ENCODE results near the gene NTRK3.

DNA sequence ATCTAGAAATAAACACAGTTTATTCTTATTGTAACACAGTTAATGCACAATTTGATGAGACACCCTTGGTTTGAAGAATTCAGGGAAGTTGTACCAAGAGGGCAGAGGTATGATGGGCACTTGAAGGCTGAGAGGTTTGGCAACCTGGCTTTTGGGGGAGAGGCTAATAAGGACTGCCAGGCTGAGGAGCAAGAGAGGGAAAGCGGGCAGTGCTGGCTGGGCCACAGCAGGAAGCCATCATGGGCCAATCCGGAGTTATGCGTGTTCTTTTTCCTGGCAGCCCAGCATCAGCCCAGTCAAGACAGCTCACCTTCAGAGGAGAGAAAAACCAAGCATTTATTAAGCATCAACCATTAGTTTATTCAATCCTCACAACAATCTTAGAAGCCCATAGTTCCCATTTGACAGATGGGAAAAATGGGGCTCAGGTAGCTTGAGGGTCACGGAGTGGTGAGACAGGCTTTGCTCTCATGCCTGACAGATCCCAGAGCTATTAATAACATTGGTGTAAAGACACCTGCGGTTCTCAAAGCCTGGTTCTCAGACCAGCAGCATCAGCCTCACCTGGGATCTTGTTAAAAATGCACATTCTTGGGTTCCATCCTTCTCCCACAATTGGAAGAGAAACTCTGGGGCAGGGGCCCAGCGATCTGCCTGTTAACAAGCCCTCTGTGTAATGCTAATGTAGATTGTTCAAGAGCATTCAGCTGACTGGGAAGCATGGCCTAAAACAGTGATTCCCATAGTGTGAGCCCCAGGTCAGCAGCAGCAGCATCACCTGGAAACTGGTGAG, 183.7 kb downstream of the NTRK3 start:
- no peak for TF ChIP-seq ESRRG (CRISPR knock-in tag; IDR thresholded peaks at IDR 0.05)
- no peak for TF ChIP-seq TCF4 (CRISPR knock-in tag; IDR thresholded peaks at IDR 0.05; ENCODE audit: borderline replicate concordance)
- TF ChIP-seq, protein P1, sequence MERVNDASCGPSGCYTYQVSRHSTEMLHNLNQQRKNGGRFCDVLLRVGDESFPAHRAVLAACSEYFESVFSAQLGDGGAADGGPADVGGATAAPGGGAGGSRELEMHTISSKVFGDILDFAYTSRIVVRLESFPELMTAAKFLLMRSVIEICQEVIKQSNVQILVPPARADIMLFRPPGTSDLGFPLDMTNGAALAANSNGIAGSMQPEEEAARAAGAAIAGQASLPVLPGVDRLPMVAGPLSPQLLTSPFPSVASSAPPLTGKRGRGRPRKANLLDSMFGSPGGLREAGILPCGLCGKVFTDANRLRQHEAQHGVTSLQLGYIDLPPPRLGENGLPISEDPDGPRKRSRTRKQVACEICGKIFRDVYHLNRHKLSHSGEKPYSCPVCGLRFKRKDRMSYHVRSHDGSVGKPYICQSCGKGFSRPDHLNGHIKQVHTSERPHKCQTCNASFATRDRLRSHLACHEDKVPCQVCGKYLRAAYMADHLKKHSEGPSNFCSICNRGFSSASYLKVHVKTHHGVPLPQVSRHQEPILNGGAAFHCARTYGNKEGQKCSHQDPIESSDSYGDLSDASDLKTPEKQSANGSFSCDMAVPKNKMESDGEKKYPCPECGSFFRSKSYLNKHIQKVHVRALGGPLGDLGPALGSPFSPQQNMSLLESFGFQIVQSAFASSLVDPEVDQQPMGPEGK (CRISPR knock-in tag; IDR thresholded peaks at IDR 0.05; ENCODE audit: borderline replicate concordance), result no peak
- no peak for TF ChIP-seq BACH2 (CRISPR knock-in tag; IDR thresholded peaks at IDR 0.05; ENCODE audit: borderline replicate concordance)
- TF ChIP-seq CREB5 (CRISPR knock-in tag; IDR thresholded peaks at IDR 0.05; ENCODE audit: low read depth), result no peak
- no peak for TF ChIP-seq PPARA (CRISPR knock-in tag; IDR thresholded peaks at IDR 0.05; ENCODE audit: borderline replicate concordance)
- TF ChIP-seq ZFP3 (CRISPR knock-in tag; IDR thresholded peaks at IDR 0.05), result no peak
- TF ChIP-seq, protein P2, sequence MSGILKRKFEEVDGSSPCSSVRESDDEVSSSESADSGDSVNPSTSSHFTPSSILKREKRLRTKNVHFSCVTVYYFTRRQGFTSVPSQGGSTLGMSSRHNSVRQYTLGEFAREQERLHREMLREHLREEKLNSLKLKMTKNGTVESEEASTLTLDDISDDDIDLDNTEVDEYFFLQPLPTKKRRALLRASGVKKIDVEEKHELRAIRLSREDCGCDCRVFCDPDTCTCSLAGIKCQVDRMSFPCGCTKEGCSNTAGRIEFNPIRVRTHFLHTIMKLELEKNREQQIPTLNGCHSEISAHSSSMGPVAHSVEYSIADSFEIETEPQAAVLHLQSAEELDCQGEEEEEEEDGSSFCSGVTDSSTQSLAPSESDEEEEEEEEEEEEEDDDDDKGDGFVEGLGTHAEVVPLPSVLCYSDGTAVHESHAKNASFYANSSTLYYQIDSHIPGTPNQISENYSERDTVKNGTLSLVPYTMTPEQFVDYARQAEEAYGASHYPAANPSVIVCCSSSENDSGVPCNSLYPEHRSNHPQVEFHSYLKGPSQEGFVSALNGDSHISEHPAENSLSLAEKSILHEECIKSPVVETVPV (CRISPR knock-in tag; IDR thresholded peaks at IDR 0.05), result no peak
- TF ChIP-seq ZFP30 (CRISPR knock-in tag; IDR thresholded peaks at IDR 0.05), result no peak

All from SK-N-SH treated with all-trans-retinoic acid at 6 μM for 48 hours (cell line).